ENCODE measurements around the gene TYK2.

DNA sequence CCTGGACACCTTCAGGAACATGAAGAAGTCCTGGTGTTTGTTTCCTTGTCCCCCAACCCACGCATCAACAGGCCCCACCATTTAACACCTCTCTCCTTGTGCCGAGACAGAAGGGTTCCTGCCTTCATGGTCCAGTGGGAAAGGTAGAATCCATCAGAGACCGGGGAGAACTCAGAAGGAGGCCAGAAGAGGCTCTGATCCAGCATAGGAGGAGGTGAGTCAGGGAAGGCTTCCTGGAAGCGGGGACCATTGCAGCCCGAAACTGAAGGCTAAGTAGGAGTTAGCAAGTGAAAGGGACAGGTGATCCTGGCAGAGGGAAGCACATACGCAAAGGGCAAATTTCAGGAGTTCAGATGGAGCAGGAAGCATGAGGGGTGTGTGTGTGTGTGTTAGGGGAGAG, 41.4 kb downstream of the TYK2 start:
- TF ChIP-seq, protein P1, sequence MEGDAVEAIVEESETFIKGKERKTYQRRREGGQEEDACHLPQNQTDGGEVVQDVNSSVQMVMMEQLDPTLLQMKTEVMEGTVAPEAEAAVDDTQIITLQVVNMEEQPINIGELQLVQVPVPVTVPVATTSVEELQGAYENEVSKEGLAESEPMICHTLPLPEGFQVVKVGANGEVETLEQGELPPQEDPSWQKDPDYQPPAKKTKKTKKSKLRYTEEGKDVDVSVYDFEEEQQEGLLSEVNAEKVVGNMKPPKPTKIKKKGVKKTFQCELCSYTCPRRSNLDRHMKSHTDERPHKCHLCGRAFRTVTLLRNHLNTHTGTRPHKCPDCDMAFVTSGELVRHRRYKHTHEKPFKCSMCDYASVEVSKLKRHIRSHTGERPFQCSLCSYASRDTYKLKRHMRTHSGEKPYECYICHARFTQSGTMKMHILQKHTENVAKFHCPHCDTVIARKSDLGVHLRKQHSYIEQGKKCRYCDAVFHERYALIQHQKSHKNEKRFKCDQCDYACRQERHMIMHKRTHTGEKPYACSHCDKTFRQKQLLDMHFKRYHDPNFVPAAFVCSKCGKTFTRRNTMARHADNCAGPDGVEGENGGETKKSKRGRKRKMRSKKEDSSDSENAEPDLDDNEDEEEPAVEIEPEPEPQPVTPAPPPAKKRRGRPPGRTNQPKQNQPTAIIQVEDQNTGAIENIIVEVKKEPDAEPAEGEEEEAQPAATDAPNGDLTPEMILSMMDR (tag by site-specific recombination; IDR thresholded peaks at IDR 0.05) = no peak
- no peak for TF ChIP-seq SALL2 (tag by site-specific recombination; IDR thresholded peaks at IDR 0.05; ENCODE audit: borderline replicate concordance)
- TF ChIP-seq ZNF121 (tag by site-specific recombination; IDR thresholded peaks at IDR 0.05) = no peak
- TF ChIP-seq KLF16 (tag by site-specific recombination; IDR thresholded peaks at IDR 0.05) = no peak
- no peak for TF ChIP-seq ZBTB8A (tag by site-specific recombination; IDR thresholded peaks at IDR 0.05)
- TF ChIP-seq, protein P2, sequence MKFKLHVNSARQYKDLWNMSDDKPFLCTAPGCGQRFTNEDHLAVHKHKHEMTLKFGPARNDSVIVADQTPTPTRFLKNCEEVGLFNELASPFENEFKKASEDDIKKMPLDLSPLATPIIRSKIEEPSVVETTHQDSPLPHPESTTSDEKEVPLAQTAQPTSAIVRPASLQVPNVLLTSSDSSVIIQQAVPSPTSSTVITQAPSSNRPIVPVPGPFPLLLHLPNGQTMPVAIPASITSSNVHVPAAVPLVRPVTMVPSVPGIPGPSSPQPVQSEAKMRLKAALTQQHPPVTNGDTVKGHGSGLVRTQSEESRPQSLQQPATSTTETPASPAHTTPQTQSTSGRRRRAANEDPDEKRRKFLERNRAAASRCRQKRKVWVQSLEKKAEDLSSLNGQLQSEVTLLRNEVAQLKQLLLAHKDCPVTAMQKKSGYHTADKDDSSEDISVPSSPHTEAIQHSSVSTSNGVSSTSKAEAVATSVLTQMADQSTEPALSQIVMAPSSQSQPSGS (tag by site-specific recombination; IDR thresholded peaks at IDR 0.05; ENCODE audit: low read depth) = no peak
- TF ChIP-seq, protein P3, sequence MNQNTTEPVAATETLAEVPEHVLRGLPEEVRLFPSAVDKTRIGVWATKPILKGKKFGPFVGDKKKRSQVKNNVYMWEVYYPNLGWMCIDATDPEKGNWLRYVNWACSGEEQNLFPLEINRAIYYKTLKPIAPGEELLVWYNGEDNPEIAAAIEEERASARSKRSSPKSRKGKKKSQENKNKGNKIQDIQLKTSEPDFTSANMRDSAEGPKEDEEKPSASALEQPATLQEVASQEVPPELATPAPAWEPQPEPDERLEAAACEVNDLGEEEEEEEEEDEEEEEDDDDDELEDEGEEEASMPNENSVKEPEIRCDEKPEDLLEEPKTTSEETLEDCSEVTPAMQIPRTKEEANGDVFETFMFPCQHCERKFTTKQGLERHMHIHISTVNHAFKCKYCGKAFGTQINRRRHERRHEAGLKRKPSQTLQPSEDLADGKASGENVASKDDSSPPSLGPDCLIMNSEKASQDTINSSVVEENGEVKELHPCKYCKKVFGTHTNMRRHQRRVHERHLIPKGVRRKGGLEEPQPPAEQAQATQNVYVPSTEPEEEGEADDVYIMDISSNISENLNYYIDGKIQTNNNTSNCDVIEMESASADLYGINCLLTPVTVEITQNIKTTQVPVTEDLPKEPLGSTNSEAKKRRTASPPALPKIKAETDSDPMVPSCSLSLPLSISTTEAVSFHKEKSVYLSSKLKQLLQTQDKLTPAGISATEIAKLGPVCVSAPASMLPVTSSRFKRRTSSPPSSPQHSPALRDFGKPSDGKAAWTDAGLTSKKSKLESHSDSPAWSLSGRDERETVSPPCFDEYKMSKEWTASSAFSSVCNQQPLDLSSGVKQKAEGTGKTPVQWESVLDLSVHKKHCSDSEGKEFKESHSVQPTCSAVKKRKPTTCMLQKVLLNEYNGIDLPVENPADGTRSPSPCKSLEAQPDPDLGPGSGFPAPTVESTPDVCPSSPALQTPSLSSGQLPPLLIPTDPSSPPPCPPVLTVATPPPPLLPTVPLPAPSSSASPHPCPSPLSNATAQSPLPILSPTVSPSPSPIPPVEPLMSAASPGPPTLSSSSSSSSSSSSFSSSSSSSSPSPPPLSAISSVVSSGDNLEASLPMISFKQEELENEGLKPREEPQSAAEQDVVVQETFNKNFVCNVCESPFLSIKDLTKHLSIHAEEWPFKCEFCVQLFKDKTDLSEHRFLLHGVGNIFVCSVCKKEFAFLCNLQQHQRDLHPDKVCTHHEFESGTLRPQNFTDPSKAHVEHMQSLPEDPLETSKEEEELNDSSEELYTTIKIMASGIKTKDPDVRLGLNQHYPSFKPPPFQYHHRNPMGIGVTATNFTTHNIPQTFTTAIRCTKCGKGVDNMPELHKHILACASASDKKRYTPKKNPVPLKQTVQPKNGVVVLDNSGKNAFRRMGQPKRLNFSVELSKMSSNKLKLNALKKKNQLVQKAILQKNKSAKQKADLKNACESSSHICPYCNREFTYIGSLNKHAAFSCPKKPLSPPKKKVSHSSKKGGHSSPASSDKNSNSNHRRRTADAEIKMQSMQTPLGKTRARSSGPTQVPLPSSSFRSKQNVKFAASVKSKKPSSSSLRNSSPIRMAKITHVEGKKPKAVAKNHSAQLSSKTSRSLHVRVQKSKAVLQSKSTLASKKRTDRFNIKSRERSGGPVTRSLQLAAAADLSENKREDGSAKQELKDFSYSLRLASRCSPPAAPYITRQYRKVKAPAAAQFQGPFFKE (tag by site-specific recombination; IDR thresholded peaks at IDR 0.05; ENCODE audit: borderline replicate concordance) = no peak
- TF ChIP-seq ZNF792 (tag by site-specific recombination; IDR thresholded peaks at IDR 0.05) = no peak
- no peak for TF ChIP-seq ZNF670 (tag by site-specific recombination; IDR thresholded peaks at IDR 0.05; ENCODE audit: low read depth)
- no peak for TF ChIP-seq ZEB2 (tag by site-specific recombination; IDR thresholded peaks at IDR 0.05)
- TF ChIP-seq ZNF404 (tag by site-specific recombination; IDR thresholded peaks at IDR 0.05) = no peak
- TF ChIP-seq ZNF600 (tag by site-specific recombination; IDR thresholded peaks at IDR 0.05) = no peak

All from HEK293 (cell line).